Measurements from ENCODE around the gene MELK. TPM values are rescaled to one million over a fixed set of nuclear protein-coding genes. Genes with fewer than 3 reads are reported as not detected.

The MELK gene
- total RNA-seq, 6 experiments from 2014 or later: 0.39 to 5.3 (median 1.6) TPM; not detected in 1

- DNase-seq (no peak), ATAC-seq (no peak)
- Histone ChIP-seq H3K27me3 (no peaks in the 10 kb centered on the region), H3K4me1 (no peaks in the 10 kb centered on the region), H3K36me3 (no peaks in the 10 kb centered on the region), H3K27ac (no peak overlapping the region), H3K4me3 (no peak overlapping the region), H3K9me3 (no peaks in the 10 kb centered on the region)
- TF ChIP-seq POLR2A (IDR thresholded peaks at IDR 0.05) (no peak), CTCF (IDR thresholded peaks at IDR 0.05) (no peak)
- intact Hi-C loops (cut with DNase I): no loop called here
- WGBS (ENCODE audit: insufficient coverage, low coverage, low lambda C conversion rate, missing lambda C conversion rate): 78% methylated on average over 1 of the region's 4 CpGs
These were observed 34.8 kb upstream of the MELK start for GRCh38 chr9:36537861-36538260.

- Histone ChIP-seq H3K4me1 (no peaks in the 10 kb centered on the region), H3K27me3 (no peaks in the 10 kb centered on the region), H3K27ac (no peak overlapping the region), H3K36me3 (no peaks in the 10 kb centered on the region), H3K4me3 (no peak overlapping the region), H3K9me3 (no peaks in the 10 kb centered on the region)
- TF ChIP-seq CTCF (IDR thresholded peaks at IDR 0.05) (no peak), POLR2A (IDR thresholded peaks at IDR 0.05) (no peak)
- DNase-seq: no peak
- whole genome bisulfite sequencing (ENCODE audit: insufficient coverage, low coverage, low lambda C conversion rate, missing lambda C conversion rate): 89% methylated on average over 2 of the region's 7 CpGs
- intact Hi-C loops (cut with DNase I): no loop called here
- ATAC-seq: no peak
These were observed 30.3 kb upstream of the MELK start for GRCh38 chr9:36542355-36542754.

DNA sequence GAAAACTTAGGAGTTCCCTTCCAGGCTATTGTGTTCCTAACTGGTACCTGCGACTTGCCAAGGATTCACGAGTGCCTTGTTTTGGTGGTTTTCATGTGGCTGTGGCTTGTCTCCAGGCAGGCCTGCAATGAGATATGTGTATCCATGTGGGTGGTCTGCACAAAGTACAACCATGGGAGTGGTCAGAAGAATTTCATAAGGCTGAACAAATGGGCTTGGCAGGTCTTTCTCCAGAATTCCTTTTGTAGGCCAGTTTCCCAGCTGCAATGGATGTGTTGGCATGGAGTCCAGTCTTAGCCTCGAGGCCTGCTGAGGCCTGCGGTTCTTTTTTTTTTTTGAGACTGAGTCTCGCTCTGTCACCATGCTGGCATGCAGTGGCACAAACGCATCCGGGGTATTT, 28.8 kb upstream of the MELK start:
- no peak overlapping the region for H3K27ac ChIP-seq
- no peak for TF ChIP-seq POLR2A (IDR thresholded peaks at IDR 0.05)
- no peak for TF ChIP-seq CTCF (IDR thresholded peaks at IDR 0.05)
- ATAC-seq (no peak), DNase-seq (no peak)
- H3K4me3 ChIP-seq: no peak overlapping the region
- no peaks in the 10 kb centered on the region for H3K9me3 ChIP-seq
- no peaks in the 10 kb centered on the region for H3K4me1 ChIP-seq
- WGBS (ENCODE audit: insufficient coverage, low coverage, low lambda C conversion rate, missing lambda C conversion rate): 91% methylated on average over 7 of the region's 7 CpGs
- H3K27me3 ChIP-seq: no peaks in the 10 kb centered on the region
- intact Hi-C loops (cut with DNase I): no loop called here
- H3K36me3 ChIP-seq: no peaks in the 10 kb centered on the region

GRCh38 chr9:36547598-36547997, 25.1 kb upstream of the MELK start:
- Histone ChIP-seq H3K36me3 (no peaks in the 10 kb centered on the region), H3K27me3 (no peaks in the 10 kb centered on the region), H3K27ac (no peak overlapping the region), H3K9me3 (no peaks in the 10 kb centered on the region), H3K4me3 (no peak overlapping the region), H3K4me1 (no peaks in the 10 kb centered on the region)
- DNase-seq (no peak), ATAC-seq (peak in 1 of 4 donors; percentile 47)
- intact Hi-C loops (cut with DNase I): no loop called here
- 41% methylated on average over 3 of the region's 3 CpGs for WGBS (ENCODE audit: insufficient coverage, low coverage, low lambda C conversion rate, missing lambda C conversion rate)
- TF ChIP-seq CTCF (IDR thresholded peaks at IDR 0.05) (no peak), POLR2A (IDR thresholded peaks at IDR 0.05) (no peak)

DNA sequence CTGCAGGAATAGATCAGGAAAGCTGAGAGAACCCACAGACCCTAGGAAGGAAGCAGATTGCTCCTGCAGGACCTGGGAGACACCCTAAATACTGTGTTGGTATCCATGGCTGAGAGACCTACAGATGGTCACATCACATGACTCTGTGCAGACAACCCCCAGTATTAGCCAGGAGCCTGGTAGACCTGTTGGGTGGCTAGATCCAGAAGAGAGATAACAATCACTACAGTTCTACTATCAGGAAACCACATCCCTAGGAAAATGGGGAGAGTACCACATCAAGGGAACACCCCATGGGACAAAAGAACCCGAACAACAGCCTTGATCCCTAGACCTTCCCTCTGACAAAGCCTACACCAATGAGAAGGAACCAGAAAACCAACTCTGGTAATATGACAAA, 24.2 kb upstream of the MELK start:
- 60% methylated on average over 1 of the region's 1 CpG for WGBS (ENCODE audit: insufficient coverage, low coverage, low lambda C conversion rate, missing lambda C conversion rate)
- intact Hi-C loops (cut with DNase I): no loop called here
- ATAC-seq: no peak

More for the DNA sequence above, 24.2 kb upstream of the MELK start:
- Histone ChIP-seq H3K4me1 (no peaks in the 10 kb centered on the region), H3K9me3 (no peaks in the 10 kb centered on the region), H3K27me3 (no peaks in the 10 kb centered on the region), H3K4me3 (no peak overlapping the region), H3K36me3 (no peaks in the 10 kb centered on the region), H3K27ac (no peak overlapping the region)
- no peak for DNase-seq
- TF ChIP-seq CTCF (IDR thresholded peaks at IDR 0.05) (no peak), POLR2A (IDR thresholded peaks at IDR 0.05) (no peak)
